Ascending aorta (tissue), 2 donors: ENCODE measurements around the gene CD151. TPM values are rescaled to one million over a fixed set of nuclear protein-coding genes. Genes with fewer than 3 reads are reported as not detected.

Experiments used
- DNase-seq, 2 donors: peaks; one replicate each; pipeline ENCODE4 v3.0.0-alpha.2; 2019; ENCODE audit warnings: low spot score in 2 of 2
- H3K27ac ChIP-seq, 2 donors: fragments of 200-600 bp; sonication (generic); one replicate each; pipeline ENCODE4 v1.5.1; 2016 to 2017; ENCODE audit warnings: mild to moderate bottlenecking in 1 of 2
- H3K27me3 ChIP-seq: fragments of 200-600 bp; sonication (generic); one replicate; pipeline ENCODE4 v1.5.1; 2017
- H3K36me3 ChIP-seq, 2 donors: fragments of 200-600 bp; sonication (generic); one replicate each; pipeline ENCODE4 v1.5.1; 2016
- H3K4me1 ChIP-seq, 2 donors: fragments of 200-600 bp; sonication (generic); one replicate each; pipeline ENCODE4 v1.5.1; 2016 to 2017; ENCODE audit warnings: mild to moderate bottlenecking in 1 of 2
- H3K4me3 ChIP-seq, 2 donors: fragments of 200-600 bp; sonication (generic); one replicate each; pipeline ENCODE4 v1.5.1; 2016 to 2017; ENCODE audit warnings: mild to moderate bottlenecking in 1 of 2
- H3K9me3 ChIP-seq, 2 donors: fragments of 200-600 bp; sonication (generic); one replicate each; pipeline ENCODE4 v1.5.1; 2016
- intact Hi-C: fragments of 100-400 bp; cut with DNase I; formaldehyde crosslinking; loops from one replicate; pipeline ENCODE4 v1.15.1; 2023
- total RNA-seq: library from RNA; depleted of rRNA; stranded (reverse); fragments of >200 nt; gene quantifications from one replicate; pipeline ENCODE4 v1.1.0, GENCODE V29; 2016
- TF ChIP-seq, protein P1 (sequence below), 3 experiments: fragments of 200-600 bp in 2 of 3; fragments of 450-650 bp in 1 of 3; sonication (generic) in 2 of 3; IDR thresholded peaks; one replicate each; pipeline ENCODE4 v1.5.1; 2016 to 2019; ENCODE audit warnings: antibody characterized with exemption in 3 of 3, mild to moderate bottlenecking in 1 of 3, moderate library complexity in 1 of 3

CD151 gene
- total RNA-seq, 1 donor from 2014 or later: 898 TPM

DNA sequence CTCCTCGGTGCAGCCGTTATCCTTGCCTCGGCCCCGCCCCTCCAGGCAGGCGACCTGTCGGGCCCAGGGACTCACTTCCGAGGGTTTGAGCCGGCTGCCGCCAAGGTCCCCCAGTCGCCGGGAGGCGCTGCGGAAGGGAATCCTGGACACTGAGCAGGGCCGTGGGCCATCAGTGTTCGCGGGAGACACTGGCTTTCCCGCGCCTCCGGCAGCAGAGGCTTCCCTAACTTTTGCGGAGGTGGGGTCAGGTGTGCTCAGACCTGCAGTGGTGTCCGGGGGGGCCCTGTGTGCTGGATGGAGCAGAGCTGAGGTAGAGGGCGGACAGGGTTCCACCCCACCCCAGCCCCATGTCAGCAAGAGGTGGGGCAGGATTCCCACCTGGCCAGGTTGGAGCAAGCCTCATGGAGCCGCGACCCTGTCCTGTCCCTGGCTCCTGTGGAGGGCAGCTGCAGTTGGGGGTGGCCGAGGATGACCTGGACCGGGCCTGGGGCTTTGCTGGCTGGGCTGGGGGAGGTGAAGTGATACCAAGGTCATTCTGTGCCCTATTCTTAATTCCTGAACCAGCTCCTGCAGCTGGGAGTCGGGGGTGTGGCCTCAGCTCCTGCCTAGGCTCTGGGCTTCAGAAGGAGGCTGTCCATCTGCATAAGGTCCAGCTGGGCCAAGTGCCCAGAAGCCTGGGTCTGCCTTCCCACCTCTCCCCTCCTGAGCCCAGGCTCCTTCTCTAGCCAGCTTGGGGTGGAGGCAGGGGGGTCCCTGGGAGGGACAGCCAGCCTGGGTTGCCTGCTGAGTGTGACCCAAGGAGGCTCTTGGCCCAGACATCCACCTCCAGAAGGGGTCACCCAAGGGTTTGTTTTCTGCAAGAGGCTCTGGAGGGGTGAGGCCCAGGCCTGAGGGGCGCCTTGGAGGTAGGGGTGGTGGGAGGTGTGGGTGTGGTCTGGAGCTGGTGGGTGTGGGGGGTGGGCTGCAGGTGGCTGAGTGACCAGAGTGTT, 18.3 kb downstream of the CD151 start:
- Histone ChIP-seq H3K27ac (no peak overlapping the region), H3K36me3 (no peaks in the 10 kb centered on the region), H3K27me3 (no peaks in the 10 kb centered on the region), H3K4me1 (peaks cover 12 to 22% of the 10 kb centered on the region in 2 donors), H3K4me3 (peak overlapping the region in 1 of 2 donors; percentile 71), H3K9me3 (no peaks in the 10 kb centered on the region)
- TF ChIP-seq, protein P1, sequence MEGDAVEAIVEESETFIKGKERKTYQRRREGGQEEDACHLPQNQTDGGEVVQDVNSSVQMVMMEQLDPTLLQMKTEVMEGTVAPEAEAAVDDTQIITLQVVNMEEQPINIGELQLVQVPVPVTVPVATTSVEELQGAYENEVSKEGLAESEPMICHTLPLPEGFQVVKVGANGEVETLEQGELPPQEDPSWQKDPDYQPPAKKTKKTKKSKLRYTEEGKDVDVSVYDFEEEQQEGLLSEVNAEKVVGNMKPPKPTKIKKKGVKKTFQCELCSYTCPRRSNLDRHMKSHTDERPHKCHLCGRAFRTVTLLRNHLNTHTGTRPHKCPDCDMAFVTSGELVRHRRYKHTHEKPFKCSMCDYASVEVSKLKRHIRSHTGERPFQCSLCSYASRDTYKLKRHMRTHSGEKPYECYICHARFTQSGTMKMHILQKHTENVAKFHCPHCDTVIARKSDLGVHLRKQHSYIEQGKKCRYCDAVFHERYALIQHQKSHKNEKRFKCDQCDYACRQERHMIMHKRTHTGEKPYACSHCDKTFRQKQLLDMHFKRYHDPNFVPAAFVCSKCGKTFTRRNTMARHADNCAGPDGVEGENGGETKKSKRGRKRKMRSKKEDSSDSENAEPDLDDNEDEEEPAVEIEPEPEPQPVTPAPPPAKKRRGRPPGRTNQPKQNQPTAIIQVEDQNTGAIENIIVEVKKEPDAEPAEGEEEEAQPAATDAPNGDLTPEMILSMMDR (IDR thresholded peaks at IDR 0.05): no peak
- no peak for DNase-seq
- intact Hi-C loops: no loop called here

DNA sequence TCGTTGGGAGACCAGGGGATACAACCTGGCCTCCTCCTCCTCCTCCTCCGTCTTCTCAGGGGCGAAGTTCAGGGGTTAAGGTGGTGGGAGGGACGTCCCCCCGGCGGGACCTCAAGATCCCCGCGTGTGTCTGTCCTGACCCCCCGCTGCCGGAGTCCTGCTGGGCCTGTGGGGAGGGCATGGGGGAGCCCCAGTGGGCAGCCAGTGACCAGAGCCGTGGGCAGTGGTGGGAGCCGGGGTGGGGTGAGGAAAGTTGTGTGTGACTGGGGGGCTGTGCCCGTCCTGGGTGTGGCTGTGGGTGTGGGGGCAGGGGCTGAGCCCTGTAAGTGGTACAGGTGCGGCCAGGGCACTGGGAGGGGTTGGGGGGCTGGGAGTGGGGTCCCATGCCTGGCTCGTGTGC, 20.0 kb downstream of the CD151 start:
- intact Hi-C loops: no loop called here
- DNase-seq: no peak
- no peaks in the 10 kb centered on the region for H3K27me3 ChIP-seq
- H3K4me3 ChIP-seq: no peak overlapping the region
- peaks cover 12 to 18% of the 10 kb centered on the region in 2 donors for H3K4me1 ChIP-seq
- TF ChIP-seq, protein P1 (IDR thresholded peaks at IDR 0.05): no peak
- no peaks in the 10 kb centered on the region for H3K36me3 ChIP-seq
- H3K9me3 ChIP-seq: no peaks in the 10 kb centered on the region
- H3K27ac ChIP-seq: peak overlapping the region in 1 of 2 donors; percentile 9

DNA sequence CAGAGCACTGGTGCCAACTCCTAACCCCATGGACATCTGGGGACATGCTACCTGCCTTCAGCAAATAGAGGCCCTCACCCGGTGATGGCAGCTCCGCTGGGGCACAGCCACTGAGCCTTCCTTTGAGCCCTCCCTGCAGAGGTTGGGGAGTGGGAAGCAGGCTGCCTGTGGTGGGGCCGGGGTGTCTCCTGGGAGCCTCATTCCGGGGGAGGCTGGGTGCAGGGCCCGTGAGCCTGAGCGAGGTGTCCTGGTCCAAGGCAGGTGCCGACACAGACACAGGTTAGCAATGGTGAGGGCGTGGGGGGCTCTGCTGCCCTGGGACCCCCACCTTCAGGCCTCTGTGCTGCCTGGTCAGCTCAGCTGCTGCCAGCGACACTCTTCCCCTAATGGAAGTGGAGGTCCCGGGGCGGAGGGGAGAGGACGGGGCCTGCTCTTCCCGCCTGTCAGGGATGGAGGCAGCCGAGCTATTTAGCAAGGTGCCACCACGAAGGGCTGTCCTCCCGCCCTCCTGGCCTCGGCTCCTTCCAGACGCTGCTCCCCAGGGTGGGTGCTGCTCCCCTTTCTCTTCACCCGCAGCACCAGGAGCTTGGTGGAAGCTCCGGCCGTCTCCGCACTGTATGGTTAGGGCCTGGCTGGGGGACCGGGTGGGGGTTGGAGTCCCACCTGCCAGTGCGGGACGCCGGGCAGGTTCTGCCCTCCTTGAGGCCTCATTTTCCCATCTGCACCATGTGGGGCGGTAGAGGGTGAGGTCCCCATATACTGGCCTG, 21.1 kb downstream of the CD151 start:
- intact Hi-C loops: no loop called here
- Histone ChIP-seq H3K9me3 (no peaks in the 10 kb centered on the region), H3K27me3 (no peaks in the 10 kb centered on the region), H3K27ac (peak overlapping the region in 1 of 2 donors; percentile 9), H3K4me1 (peaks cover 2 to 8% of the 10 kb centered on the region in 2 donors), H3K4me3 (no peak overlapping the region), H3K36me3 (no peaks in the 10 kb centered on the region)
- no peak for DNase-seq
- TF ChIP-seq, protein P1 (IDR thresholded peaks at IDR 0.05): no peak

DNA sequence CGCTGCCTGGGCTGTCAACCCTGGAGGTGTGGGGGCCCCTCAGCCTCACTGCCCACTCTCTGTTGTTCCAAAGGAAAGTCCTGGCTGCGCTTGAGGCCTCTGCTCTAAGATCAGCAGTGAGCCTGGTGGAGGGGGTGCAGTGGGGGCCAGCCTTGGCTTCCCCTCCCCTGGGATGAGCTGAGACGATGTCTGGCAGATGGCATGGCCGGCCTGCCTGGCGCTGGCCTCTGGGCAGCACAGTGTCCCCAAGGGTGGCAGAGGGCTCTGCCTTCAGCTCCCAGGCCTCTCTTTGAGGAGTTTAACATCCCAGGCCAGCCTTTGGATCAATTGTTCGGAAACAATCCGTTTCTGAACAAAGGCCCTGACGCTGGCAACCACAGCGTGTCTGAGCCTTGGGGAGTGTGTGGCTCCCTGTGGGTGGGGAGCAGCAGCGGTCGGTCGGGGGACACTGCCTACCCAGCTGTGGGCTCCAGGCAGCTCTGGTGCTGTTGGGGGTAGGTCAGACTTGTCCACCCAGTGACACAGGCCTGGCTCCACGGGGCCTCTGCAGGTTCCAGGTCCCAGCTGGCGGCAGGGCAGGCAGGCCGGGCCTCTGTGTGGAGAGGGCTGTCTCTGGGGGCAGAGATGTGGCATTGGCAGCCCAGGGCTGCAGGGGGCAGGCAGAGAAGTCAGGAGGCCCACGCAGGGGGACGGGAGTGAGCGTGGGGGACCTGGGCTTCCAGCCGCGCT, 22.0 kb downstream of the CD151 start:
- H3K36me3 ChIP-seq: no peaks in the 10 kb centered on the region
- TF ChIP-seq, protein P1 (IDR thresholded peaks at IDR 0.05): no peak
- intact Hi-C loops: no loop called here
- no peaks in the 10 kb centered on the region for H3K27me3 ChIP-seq
- no peak for DNase-seq
- H3K4me3 ChIP-seq: no peak overlapping the region
- peaks cover 0 to 7% of the 10 kb centered on the region in 2 donors for H3K4me1 ChIP-seq
- no peaks in the 10 kb centered on the region for H3K9me3 ChIP-seq
- no peak overlapping the region for H3K27ac ChIP-seq

DNA sequence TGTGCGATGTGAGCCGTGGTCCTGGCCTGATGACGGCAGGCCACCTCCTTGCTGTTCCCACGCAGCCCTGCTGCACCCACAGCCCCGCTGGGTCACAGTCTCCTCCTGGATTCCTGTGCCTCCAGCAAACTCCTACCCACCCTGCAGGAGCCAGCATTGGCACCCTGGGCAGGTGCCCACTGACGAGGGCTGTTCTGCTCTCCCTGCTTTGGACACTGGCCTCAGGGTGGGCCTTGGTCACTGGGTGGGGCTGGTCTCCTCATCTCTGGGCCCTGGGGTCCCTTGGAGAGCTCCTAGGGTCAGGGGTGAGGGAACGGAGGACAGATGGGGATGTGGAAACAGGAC, 22.6 kb downstream of the CD151 start:
- H3K4me3 ChIP-seq: no peak overlapping the region
- TF ChIP-seq, protein P1 (IDR thresholded peaks at IDR 0.05): no peak
- DNase-seq: no peak
- H3K27me3 ChIP-seq: no peaks in the 10 kb centered on the region
- no peaks in the 10 kb centered on the region for H3K9me3 ChIP-seq
- H3K4me1 ChIP-seq: peaks cover 0 to 6% of the 10 kb centered on the region in 2 donors
- no peaks in the 10 kb centered on the region for H3K36me3 ChIP-seq
- H3K27ac ChIP-seq: no peak overlapping the region
- intact Hi-C loops: no loop called here
